Activated T-helper 17 cell treated with anti-CD3 and anti-CD28 coated beads, Interleukin-2, amount 50 U/mL, for 72 hours (primary cell): ENCODE measurements around the gene MYOG. TPM values are rescaled to one million over a fixed set of nuclear protein-coding genes. Genes with fewer than 3 reads are reported as not detected.

Experiments used
- ATAC-seq: fragments of 150-1000 bp; cut with Tn5 transposase; replicated peaks from 2 replicates; pipeline ENCODE4 v1.10.0; 2021; ENCODE audit warnings: mild to moderate bottlenecking, moderate library complexity
- H3K27ac Mint-ChIP-seq: one replicate; pipeline ENCODE4 v1.8.0; 2022; ENCODE audit warnings: mixed read lengths
- H3K27me3 Mint-ChIP-seq: one replicate; pipeline ENCODE4 v1.8.0; 2022; ENCODE audit warnings: mixed read lengths
- H3K36me3 Mint-ChIP-seq: one replicate; pipeline ENCODE4 v1.8.0; 2022; ENCODE audit warnings: low read depth, mild to moderate bottlenecking, mixed read lengths
- H3K4me1 Mint-ChIP-seq: one replicate; pipeline ENCODE4 v1.8.0; 2022; ENCODE audit warnings: mixed read lengths
- H3K4me3 Mint-ChIP-seq: one replicate; pipeline ENCODE4 v1.8.0; 2022; ENCODE audit warnings: mild to moderate bottlenecking, mixed read lengths
- H3K9me3 Mint-ChIP-seq: one replicate; pipeline ENCODE4 v1.8.0; 2022; ENCODE audit warnings: mixed read lengths
- total RNA-seq, 2 donors: library from RNA; stranded (reverse); gene quantifications; one replicate each; pipeline ENCODE4 v1.2.3, GENCODE V29; 2022

MYOG gene
- total RNA-seq, 2 donors from 2014 or later = not detected

- H3K36me3 Mint-ChIP-seq = no peaks in the 10 kb centered on the region
- peaks cover 11% of the 10 kb centered on the region for H3K4me1 Mint-ChIP-seq
- ATAC-seq = no peak
- H3K27ac Mint-ChIP-seq = no peak overlapping the region
- H3K27me3 Mint-ChIP-seq = peaks cover 60% of the 10 kb centered on the region
- no peak overlapping the region for H3K4me3 Mint-ChIP-seq
- no peaks in the 10 kb centered on the region for H3K9me3 Mint-ChIP-seq
Observed at GRCh38 chr1:203124011-203124410, 38.2 kb upstream of the MYOG start.

- H3K9me3 Mint-ChIP-seq = no peaks in the 10 kb centered on the region
- H3K27ac Mint-ChIP-seq = no peak overlapping the region
- no peaks in the 10 kb centered on the region for H3K36me3 Mint-ChIP-seq
- peaks cover 62% of the 10 kb centered on the region for H3K27me3 Mint-ChIP-seq
- no peak for ATAC-seq
- peaks cover 9% of the 10 kb centered on the region for H3K4me1 Mint-ChIP-seq
- H3K4me3 Mint-ChIP-seq = no peak overlapping the region
Observed at GRCh38 chr1:203122159-203122558, 36.3 kb upstream of the MYOG start.

- no peaks in the 10 kb centered on the region for H3K9me3 Mint-ChIP-seq
- no peak for ATAC-seq
- H3K4me1 Mint-ChIP-seq = peaks cover 4% of the 10 kb centered on the region
- no peak overlapping the region for H3K27ac Mint-ChIP-seq
- H3K27me3 Mint-ChIP-seq = peaks cover 61% of the 10 kb centered on the region
- no peaks in the 10 kb centered on the region for H3K36me3 Mint-ChIP-seq
- no peak overlapping the region for H3K4me3 Mint-ChIP-seq
Observed at GRCh38 chr1:203121186-203122015, 35.6 kb upstream of the MYOG start.

GRCh38 chr1:203120325-203121153 is 34.7 kb upstream of the MYOG start:
- Mint-ChIP-seq H3K4me1 (peaks cover 4% of the 10 kb centered on the region), H3K27me3 (peaks cover 54% of the 10 kb centered on the region), H3K36me3 (no peaks in the 10 kb centered on the region), H3K9me3 (no peaks in the 10 kb centered on the region), H3K4me3 (no peak overlapping the region), H3K27ac (no peak overlapping the region)
- no peak for ATAC-seq

- Mint-ChIP-seq H3K4me1 (peaks cover 4% of the 10 kb centered on the region), H3K4me3 (no peak overlapping the region), H3K27me3 (peaks cover 40% of the 10 kb centered on the region), H3K9me3 (no peaks in the 10 kb centered on the region), H3K36me3 (no peaks in the 10 kb centered on the region), H3K27ac (no peak overlapping the region)
- peak; percentile 44 for ATAC-seq
Observed at GRCh38 chr1:203117611-203118575, 32.1 kb upstream of the MYOG start.

- Mint-ChIP-seq H3K9me3 (no peaks in the 10 kb centered on the region), H3K4me3 (no peak overlapping the region), H3K4me1 (peaks cover 4% of the 10 kb centered on the region), H3K27ac (no peak overlapping the region), H3K27me3 (peaks cover 29% of the 10 kb centered on the region), H3K36me3 (no peaks in the 10 kb centered on the region)
- no peak for ATAC-seq
Observed at GRCh38 chr1:203116091-203116820, 30.4 kb upstream of the MYOG start.

GRCh38 chr1:203114202-203114601 is 28.4 kb upstream of the MYOG start:
- H3K36me3 Mint-ChIP-seq = no peaks in the 10 kb centered on the region

GRCh38 chr1:203113308-203113707 is 27.5 kb upstream of the MYOG start:
- Mint-ChIP-seq H3K4me3 (no peak overlapping the region), H3K36me3 (no peaks in the 10 kb centered on the region), H3K4me1 (no peaks in the 10 kb centered on the region), H3K27ac (no peak overlapping the region), H3K27me3 (peaks cover 25% of the 10 kb centered on the region), H3K9me3 (no peaks in the 10 kb centered on the region)
- no peak for ATAC-seq

More at GRCh38 chr1:203114202-203114601, 28.4 kb upstream of the MYOG start:
- Mint-ChIP-seq H3K4me1 (no peaks in the 10 kb centered on the region), H3K27ac (no peak overlapping the region), H3K27me3 (peaks cover 20% of the 10 kb centered on the region), H3K4me3 (no peak overlapping the region), H3K9me3 (no peaks in the 10 kb centered on the region)
- no peak for ATAC-seq

- Mint-ChIP-seq H3K27me3 (peaks cover 27% of the 10 kb centered on the region), H3K27ac (no peak overlapping the region), H3K4me1 (no peaks in the 10 kb centered on the region), H3K9me3 (no peaks in the 10 kb centered on the region), H3K36me3 (no peaks in the 10 kb centered on the region), H3K4me3 (no peak overlapping the region)
- ATAC-seq = no peak
Observed at GRCh38 chr1:203112475-203112874, 26.7 kb upstream of the MYOG start.

- Mint-ChIP-seq H3K36me3 (no peaks in the 10 kb centered on the region), H3K9me3 (no peaks in the 10 kb centered on the region), H3K4me3 (no peak overlapping the region), H3K27me3 (peaks cover 43% of the 10 kb centered on the region), H3K27ac (no peak overlapping the region), H3K4me1 (no peaks in the 10 kb centered on the region)
- no peak for ATAC-seq
Observed at GRCh38 chr1:203104789-203105390, 19.1 kb upstream of the MYOG start.

- Mint-ChIP-seq H3K9me3 (no peaks in the 10 kb centered on the region), H3K27ac (no peak overlapping the region), H3K4me3 (no peak overlapping the region), H3K36me3 (no peaks in the 10 kb centered on the region), H3K4me1 (no peaks in the 10 kb centered on the region), H3K27me3 (peaks cover 35% of the 10 kb centered on the region)
- ATAC-seq = no peak
Observed at GRCh38 chr1:203103829-203104495, 18.1 kb upstream of the MYOG start.

GRCh38 chr1:203103216-203103615 is 17.4 kb upstream of the MYOG start:
- Mint-ChIP-seq H3K36me3 (no peaks in the 10 kb centered on the region), H3K4me1 (no peaks in the 10 kb centered on the region), H3K4me3 (no peak overlapping the region), H3K9me3 (no peaks in the 10 kb centered on the region), H3K27me3 (peaks cover 28% of the 10 kb centered on the region), H3K27ac (no peak overlapping the region)
- no peak for ATAC-seq
